GM19324 (cell line): Measurements from ENCODE around the gene FBRSL1.
"Not testable (repeated sequence)": the region's sequence is repeated elsewhere in the genome, so short reads cannot be mapped to it uniquely, and the experiment has no call there.

ENCODE experiments used
- ATAC-seq: cut with Tn5 transposase; IDR thresholded peaks from one replicate; pipeline ENCODE4 v1.9.1; 2021; ENCODE audit warnings: mild to moderate bottlenecking, moderate library complexity; ENCODE audit not compliant: unreplicated experiment, low FRiP score

Gene FBRSL1

DNA sequence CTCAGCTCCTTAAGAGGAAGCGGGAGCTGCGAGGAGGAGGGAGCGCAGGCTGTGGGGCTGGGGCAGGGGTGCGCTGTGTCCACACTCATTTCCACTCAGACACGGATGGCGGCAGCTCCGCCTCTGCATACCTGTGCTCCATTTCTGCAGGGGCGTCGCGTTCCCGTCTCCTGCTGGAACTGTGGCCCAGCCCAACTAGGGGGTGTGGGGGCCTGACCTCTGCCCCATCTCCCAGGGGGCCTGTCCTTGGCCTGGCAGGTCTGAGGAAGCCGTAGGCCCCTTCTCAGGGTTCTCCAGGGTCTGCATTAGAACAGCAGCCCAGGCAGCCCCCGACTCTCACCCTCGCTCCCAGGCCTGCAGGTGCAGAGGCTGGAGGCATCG is 31.2 kb downstream of the FBRSL1 start:
- no peak for ATAC-seq

DNA sequence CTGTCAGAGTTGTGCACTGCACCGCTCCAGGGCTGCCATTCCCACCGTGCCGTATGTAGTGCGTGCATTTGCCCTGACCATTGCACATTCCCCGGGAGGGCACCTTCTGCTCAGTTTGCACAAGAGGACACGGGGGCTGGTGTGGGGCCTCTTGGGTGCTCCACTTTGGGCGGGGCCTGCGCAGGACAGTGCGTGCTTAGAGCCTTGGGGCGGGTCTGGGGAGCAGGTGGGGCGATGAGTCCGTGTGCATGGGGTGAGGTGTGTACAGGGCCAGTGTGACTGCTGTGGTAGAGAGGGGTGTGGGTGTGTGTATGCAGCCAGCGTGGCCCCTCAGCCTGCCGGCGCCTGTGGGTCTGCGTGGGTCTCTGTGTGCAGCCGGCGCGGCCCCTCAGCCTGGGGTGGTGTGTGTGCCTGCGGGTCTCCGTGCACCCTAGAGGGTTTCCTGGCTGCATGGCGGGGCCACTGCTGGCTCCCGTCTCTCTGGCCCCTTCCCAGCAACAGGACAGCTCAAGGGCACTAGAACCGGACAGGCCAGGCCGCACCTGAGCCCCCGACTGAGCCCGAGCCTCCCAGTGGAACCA is 31.9 kb downstream of the FBRSL1 start:
- no peak for ATAC-seq

- ATAC-seq, result no peak
These were observed 32.8 kb downstream of the FBRSL1 start for GRCh38 chr12:132522592-132523380.

- ATAC-seq, result no peak
These were observed 33.8 kb downstream of the FBRSL1 start for GRCh38 chr12:132523576-132524331.

DNA sequence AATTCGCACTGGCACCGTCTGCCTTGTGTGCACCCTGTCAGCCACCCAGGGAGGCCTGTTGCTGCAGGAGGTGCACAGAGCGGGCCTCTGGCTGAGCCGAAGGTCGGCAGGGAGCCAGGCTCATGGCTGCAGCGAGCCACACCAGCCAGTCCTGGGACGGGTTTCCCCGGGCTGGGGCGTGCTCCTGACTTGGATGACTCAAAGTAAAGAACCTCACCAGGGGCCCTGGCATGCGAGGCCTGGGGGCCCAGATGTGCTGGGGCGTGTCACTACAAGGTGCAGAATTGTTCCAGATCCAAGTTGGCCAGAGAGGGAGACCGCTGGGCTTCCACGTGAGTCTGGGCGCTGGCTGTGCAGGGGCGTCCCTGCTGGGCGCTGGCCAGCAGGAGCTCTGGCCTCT is 34.5 kb downstream of the FBRSL1 start:
- no peak for ATAC-seq

GRCh38 chr12:132525011-132525832 is 35.3 kb downstream of the FBRSL1 start:
- ATAC-seq, result no peak

DNA sequence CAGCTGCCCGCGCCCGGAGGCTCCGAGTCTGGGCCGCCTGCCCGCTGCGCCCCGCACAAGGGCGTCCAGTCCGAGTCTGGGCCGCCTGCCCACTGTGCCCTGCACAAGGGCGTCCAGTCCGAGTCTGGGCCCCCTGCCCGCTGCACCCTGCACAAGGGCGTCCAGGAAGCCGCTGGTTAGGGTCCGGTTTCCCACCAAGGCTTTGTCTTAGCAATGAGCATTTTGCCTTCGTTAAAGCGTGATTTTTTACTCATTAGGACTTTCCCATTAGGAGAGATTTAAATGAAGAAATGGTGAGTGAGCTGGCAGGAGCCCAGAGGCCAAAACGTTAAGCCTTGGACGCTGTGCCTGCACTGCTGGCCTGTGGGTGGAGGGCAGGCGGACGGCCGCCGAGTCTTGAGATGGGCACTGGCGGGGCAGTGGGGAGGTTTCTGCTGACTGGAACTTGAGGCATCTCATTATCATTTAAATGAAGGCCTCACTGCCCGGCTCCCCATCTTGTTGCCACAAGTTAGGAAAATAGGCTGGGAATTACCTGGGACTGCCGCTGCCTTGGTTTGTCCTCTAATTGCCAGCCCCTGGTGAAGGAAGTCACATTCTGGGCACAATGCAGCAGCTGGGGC is 36.0 kb downstream of the FBRSL1 start:
- no peak for ATAC-seq

GRCh38 chr12:132527186-132527882 is 37.4 kb downstream of the FBRSL1 start:
- ATAC-seq, result no peak

DNA sequence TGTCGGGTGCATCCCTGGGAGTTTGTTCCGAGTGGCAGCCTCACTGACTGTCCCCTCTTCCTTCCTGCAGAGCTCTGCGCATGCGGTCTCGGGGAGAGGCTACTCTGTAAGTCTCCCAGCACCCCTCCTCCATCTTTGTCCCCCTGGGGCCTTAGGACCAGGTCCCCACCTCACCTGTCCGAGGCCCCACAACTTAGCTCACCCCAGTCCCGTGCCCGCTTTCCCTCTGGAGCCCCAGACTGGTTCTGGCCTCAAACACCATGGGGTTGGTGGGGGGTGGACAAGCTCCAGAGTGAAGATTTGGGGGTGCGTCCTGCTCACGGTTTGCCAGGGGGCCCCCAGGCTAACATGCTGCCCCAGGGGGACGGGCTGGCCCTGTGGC is 37.9 kb downstream of the FBRSL1 start:
- no peak for ATAC-seq

DNA sequence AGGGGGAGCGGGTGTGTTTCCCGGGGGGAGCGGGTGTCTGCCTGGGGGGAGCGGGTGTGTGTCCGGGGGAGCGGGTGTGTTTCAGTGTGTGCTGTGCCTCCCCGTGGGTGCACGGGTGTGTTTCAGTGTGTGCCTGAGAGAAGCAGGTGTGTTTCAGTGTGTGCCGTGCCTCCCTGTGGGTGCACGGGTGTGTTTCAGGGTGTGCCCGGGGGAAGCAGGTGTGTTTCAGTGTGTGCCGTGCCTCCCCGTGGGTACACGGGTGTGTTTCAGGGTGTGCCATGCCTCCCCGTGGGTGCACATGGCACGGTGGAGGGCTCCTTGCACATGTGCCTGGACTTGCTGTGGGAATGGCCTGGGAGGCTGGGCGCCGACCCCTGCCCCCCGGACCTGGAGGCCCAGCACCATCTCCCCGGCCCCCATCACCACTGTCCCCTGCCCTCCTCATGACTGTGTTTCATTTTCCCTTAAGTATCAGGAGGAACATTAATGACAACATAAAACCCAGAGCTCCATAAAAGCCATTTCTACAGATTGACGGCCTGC is 38.7 kb downstream of the FBRSL1 start:
- no peak for ATAC-seq

- ATAC-seq, result no peak
These were observed 39.3 kb downstream of the FBRSL1 start for GRCh38 chr12:132529156-132529839.

DNA sequence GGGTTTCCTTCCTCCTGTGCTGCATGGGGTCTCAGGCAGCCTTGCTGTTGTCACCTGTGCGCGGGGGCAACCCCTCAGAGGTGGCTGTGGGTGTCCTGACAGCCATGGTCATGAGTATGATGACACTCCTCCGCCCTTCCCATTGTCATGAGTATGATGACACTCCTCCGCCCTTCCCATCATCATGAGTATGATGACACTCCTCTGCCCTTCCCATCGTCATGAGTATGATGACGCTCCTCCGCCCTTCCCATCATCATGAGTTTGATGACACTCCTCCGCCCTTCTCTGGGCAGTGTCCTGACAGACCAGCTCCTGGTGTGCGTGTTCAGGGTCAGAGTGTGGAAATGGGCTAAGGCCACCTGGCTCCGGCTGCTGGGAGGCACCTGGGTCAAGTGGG is 40.0 kb downstream of the FBRSL1 start:
- ATAC-seq, result no peak

- no peak for ATAC-seq
These were observed 40.5 kb downstream of the FBRSL1 start for GRCh38 chr12:132530447-132530846.

DNA sequence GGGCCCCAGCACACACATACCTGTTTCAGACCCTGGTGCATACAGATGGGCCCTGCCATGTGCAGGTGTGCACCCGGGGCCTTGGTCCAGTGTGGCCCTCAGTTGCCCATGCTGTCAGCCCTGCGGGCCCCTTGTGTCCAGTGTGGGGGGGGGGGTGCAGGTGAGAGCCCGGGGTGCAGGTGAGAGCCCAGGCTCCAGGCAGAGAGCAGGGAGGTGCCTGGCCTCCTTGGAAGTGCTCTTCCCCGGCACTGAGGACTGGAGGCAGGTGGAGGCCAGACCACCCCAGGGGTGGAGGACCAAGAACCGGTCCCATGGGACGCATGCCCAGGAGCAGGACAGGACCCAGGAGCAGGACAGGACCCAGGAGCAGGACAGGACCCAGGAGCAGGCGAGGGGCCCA is 40.9 kb downstream of the FBRSL1 start:
- ATAC-seq, result no peak

- not testable (repeated sequence) for ATAC-seq
These were observed 43.0 kb downstream of the FBRSL1 start for GRCh38 chr12:132532711-132533583.

DNA sequence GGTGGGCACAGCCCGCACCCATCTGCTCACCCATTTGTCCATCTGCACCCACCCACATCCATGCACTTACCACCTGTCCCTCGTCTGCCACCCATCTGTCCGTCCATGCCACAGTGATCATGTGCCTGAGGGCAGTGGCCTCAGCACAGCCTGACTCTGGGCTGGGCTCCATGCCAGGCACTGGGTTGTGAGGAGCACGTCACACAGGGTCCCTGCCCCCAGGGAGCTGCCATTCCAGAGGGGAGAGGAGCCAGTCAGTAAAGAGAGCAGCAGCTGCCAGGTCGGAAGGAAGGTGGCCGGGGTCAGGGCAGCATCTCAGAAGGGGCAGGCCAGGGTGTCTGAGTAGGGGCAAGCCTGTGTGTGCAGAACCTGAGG is 43.6 kb downstream of the FBRSL1 start:
- ATAC-seq, result no peak

DNA sequence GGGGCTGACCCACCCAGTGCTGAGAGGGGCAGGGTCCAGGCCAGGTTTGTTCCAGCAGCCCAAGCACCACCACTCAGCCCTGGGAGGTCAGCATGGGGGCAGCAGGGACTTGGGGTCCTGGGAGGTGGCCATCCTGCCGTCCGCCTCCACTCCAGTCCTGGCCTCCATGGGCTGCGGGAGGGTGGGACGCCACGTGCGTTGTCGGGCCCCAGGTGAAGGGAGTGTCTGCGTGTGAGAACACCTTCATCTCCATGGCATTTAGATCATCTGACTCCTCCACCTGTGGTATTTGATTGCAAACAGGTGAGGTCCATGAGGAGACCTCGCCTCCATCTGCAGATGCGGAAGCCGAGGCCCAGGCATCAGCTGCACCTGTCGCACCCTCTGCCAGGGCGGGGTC is 44.1 kb downstream of the FBRSL1 start:
- no peak for ATAC-seq

GRCh38 chr12:132535019-132535418 is 45.1 kb downstream of the FBRSL1 start:
- no peak for ATAC-seq
